Erythroblast (primary cell): ENCODE results near the gene ERGIC1.
A peak's percentile ranks its signal among the peaks of the same experiment; 100 is the strongest.

Experiments used
- DNase-seq, 2 experiments: peaks; one replicate each; lab custom pipeline; 2025; lab: John Stamatoyannopoulos, UW
- GATA1 ChIP-seq: IDR thresholded peaks from 2 replicates; pipeline ENCODE4 v1.6.1; 2011; ENCODE audit warnings: low read depth, mild to moderate bottlenecking, control low read depth, low read length, moderate library complexity
- POLR2A ChIP-seq: IDR thresholded peaks from 2 replicates; pipeline ENCODE4 v1.6.1; 2011; ENCODE audit warnings: mild to moderate bottlenecking, low read length

The ERGIC1 gene

DNA sequence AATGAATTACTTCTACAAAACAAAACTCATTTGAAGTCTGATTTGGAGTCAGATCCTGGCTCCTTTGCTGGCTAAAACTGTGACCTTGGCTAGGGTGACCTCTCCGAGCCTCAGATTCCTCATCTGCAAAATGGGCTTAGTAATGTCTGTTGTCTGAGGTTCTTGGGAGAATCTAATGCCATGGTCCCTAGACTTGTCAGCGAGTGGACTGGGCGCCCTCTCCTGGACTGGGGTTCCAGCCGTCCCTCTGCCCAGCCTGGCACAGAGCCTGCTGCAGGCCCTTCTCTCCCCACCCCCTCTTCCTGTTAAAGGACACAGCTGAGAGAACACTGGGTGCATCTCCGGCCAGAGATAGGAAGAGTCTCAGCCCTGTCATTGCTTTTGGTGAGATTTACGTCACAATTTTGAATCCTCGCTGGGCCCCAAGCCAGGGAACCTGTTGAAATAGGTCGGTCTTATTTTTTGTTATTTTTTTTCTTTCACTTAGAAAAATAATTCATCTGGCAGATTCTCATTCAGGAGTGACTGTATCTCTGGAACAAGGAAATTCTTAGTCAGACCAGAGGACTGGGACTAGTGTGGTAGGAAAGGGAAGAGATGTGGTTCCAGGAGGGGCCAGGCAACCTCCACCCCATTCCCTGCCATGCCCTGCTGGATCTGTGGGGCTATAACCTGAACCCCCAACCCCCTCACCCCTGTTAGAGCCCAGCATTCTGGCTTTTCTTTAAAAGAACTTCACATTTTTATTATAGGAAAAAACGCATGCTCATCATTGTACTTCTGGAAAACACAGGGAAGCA is 77.0 kb downstream of the ERGIC1 start:
- DNase-seq, result peak; percentile 63 to 65
- TF ChIP-seq GATA1 (no peak), POLR2A (no peak)

DNA sequence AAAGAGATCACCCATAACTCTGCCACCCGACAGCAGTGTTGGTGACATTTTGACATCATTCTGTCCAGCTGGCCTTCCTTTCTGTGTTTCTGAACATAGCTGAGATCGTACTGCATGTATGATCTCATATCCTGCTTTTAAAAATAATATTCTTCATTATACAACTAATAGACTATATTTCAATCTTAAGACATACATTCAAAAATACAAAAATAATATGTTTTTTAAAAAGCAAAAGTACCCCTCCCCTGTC is 77.5 kb downstream of the ERGIC1 start:
- TF ChIP-seq GATA1 (no peak), POLR2A (no peak)
- DNase-seq, result no peak

DNA sequence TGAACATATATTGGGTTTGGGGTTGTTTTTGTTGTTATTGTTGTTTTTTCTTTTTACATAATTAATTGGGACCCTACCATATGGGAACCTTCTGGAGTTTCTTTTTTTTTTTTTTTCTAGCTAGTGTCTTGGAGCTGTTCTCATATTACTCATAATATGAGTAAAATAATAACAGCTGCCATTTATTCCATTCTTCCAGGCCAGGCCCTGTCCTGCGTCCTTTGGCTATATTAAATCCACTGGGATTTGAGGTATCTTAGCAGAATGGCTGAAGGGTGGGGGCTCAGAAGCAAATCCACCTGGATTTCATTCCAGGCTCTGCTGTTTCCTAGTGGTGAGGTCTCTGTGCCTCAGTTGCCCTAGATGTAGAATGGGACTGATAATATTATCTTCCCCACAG is 77.9 kb downstream of the ERGIC1 start:
- no peak for DNase-seq
- TF ChIP-seq POLR2A (no peak), GATA1 (no peak)

DNA sequence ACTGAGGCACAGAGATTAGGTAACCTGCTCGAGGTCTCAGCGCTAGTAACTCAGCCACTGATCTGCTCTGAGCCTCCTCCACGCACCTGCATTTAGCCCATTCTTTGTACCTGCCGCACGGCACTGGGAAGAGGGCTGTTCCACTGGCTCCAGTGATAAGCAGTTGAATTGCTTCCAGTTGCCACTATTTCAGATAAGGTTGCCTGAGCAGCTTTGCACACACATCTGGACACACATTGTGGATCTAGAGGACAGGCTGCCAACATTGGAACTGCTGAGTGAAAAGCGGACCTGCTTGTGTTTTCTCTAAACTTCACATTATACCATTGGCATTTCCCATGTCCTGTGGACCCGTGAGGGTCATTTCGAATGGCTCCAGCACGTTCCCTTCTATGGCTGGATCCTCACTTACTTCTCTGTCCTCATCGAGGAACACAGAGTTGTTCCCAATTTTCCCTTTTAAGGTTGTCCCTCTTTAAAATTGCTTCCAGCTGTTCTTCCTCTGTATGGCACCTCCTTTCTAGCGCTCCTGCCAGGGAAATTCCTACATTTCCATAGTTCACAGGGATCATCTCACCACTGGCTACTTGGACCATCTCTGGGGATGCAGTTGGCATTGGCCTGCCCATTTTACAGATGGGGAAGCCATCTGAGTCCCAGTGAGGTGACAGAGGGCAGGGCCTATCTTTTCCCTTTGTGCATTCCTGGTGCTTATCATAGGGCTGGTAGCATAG is 79.2 kb downstream of the ERGIC1 start:
- TF ChIP-seq GATA1, result no peak
- TF ChIP-seq POLR2A, result no peak
- DNase-seq, result no peak

DNA sequence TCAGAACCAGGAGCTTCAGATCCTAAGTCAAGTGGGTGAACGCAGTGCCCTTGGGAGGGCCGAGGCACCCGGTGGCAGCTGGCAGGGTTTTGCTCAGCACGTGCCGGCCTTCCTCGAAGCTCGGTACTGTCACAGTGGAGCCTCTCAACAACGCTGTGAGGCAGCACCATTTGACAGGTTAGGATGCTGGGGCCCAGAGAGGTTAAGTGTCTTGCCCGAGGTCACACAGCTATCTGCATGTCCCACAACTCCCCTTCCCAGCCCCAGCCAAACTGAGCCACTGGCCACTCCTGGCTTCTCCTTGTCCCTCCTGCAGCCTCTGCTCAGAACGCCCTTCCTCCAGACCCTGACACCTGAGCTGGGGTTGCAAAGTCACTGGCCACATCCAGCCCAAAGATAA is 81.5 kb downstream of the ERGIC1 start:
- no peak for TF ChIP-seq GATA1
- TF ChIP-seq POLR2A, result no peak

DNA sequence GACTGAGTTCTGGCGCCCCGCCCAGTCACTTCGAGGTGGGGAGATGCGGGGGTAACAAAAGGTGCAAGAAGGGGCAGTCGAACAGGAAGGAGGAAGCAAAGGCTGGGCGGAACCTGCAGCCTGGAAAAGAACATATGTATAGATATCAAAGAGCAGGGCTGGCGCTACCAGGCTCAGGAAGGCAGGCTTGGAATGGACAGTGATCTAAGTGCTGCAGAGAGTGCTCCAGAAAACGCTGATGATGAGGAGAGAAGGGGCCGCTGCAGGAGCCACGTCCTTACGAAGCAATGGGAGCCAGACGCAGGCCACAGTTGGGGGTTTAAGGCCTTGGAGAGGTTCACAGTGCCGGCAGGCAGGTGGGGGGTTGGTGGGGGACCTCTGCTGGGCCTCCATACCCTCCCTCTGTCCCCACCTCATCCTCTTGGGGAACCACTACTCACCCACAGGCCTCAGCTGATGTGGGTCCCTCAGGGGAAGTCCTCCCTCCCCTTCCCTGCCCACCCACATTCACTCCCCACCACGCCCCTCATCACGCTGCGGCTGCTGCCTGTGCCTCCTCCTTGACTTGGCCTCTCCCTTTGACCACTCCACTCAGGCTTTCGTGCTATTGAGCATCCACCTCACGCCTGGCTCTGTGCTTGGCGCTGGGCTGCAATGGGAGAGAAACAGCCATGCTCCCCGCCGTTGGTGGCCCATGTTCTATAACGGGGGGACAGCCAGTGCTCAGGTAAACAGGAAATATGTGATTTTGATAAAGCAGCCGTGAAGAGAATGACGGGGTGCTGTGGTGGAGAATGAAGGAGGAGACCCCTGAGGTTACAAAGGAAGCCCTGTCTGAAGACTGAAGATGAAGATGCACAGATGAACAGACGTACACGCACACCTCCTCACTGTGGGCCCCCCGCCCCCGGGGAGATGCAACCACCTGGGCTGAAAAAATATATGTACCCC is 84.6 kb downstream of the ERGIC1 start:
- TF ChIP-seq POLR2A, result no peak
- no peak for DNase-seq

More for the DNA sequence above, 81.5 kb downstream of the ERGIC1 start:
- no peak for DNase-seq

DNA sequence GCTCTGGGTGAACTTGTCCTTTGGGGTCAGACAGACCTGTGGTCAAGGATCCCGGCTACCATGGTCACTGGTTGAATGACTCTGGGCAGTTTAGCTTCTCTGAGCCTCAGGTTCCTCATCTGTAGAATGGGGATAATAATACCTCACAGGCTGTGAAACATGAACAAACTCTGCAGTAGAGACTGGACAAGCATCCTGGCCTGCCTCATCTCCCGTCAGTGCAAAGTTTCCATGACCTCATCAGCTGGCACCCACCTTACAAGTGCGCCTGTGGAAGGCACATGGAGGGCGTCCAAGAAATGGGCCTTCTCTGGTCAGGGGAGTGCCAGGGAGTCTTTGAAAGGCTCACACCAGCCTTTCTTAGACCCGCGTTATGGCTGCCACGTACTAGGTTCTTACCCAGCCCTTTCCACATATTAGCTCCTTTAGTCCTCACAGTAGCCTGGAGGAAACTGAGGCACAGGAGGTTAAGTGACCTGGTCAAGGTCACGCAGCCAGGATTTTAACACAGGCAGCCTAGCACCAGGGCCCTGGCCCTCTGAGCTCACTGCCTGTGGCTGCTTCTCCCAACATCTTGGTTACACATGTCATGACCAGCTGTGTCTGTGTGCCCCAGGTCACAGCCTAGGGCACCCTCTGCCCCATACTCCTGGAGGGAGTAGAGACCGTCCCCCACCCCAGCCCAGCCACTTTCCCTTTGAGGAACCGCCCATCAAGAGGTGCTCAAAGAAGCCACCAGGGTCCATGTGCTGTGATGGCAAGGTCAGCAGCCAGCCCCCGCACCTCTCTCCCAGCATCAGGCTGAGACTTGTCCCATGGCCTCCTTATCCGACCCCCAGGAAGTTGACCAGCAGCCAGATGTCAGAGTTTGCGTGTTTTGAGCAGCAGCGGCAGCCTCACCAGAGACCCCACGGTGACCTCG is 85.7 kb downstream of the ERGIC1 start:
- DNase-seq, result no peak
- TF ChIP-seq POLR2A (no peak), GATA1 (no peak)

DNA sequence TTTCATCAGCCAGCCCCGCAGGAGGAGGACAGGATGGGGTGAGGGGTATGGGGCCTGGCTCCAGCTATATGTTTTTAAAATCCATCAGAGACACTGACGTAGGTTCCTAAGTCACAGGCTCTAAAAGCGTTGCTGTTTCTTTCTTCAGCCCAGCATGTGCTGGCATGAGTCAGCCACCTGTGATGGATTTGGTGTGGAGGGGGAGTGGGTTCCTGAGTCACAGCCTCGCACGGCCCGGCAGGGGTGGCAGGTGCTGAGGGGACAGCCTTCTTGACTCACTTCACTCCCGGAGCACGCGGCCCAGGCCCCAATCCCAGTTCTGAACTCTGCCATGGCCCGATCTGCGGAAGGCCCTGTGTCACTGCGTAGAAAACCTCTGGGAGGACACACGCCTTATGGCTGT is 86.4 kb downstream of the ERGIC1 start:
- no peak for TF ChIP-seq GATA1
- no peak for TF ChIP-seq POLR2A
- no peak for DNase-seq

DNA sequence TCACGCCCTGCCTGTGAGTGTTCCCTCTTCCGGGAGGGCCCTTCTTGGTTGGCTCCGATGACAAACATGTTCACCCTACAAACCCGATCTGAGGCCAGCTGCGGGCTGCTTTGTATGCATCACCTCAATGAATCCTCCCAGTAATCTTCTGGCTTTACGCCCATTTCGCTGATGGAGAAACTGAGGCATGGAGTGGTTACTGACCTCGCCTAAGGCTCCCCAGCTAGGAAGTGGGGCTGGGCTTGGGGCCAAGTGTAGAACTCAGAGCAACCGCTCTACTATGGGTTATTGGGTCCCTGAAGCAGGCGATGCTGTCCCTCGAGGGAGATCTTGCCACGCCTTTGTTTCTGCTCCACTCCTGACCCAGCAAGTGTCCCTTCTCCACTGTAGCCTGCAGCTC is 86.9 kb downstream of the ERGIC1 start:
- no peak for TF ChIP-seq POLR2A
- no peak for DNase-seq

DNA sequence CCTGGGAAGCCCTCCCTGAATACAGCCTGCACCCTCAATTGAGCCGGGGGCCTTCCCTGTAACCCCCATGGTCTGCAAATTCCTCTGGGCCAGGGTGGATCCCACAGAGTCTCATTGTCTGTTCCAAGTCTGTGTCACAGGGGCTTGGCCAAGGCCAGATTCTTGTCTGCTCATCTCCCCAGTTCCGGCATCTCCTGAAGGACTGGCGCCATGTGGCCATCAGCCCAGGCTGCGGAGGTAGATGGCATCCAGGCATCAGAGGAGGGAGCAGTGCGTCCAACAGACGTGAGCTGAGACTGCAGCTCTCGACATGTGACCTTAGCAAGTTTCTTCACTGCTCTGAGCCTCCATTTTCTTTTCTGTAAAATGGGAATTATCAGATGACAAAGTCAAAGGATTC is 87.9 kb downstream of the ERGIC1 start:
- TF ChIP-seq POLR2A (no peak), GATA1 (no peak)
- DNase-seq, result no peak

DNA sequence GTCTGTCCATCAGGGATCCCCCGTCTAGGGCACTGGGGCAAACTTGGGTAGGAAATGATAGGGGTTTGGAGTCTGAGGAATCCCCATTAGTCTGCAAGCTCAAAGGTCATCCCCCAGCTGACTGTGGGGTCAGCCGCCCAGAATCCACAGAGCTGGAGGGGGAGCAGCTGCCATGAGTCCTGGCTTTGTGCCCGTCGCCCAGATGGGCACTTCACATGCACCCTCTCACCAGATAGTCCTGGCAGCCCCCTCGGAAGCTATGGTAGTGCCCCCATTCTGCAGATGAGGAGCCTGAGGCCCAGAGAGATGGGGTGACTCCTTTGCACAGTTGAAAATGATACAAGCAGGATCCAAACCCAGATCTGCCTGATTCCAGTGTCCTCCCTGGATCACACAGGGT is 89.5 kb downstream of the ERGIC1 start:
- DNase-seq, result no peak
- no peak for TF ChIP-seq POLR2A

DNA sequence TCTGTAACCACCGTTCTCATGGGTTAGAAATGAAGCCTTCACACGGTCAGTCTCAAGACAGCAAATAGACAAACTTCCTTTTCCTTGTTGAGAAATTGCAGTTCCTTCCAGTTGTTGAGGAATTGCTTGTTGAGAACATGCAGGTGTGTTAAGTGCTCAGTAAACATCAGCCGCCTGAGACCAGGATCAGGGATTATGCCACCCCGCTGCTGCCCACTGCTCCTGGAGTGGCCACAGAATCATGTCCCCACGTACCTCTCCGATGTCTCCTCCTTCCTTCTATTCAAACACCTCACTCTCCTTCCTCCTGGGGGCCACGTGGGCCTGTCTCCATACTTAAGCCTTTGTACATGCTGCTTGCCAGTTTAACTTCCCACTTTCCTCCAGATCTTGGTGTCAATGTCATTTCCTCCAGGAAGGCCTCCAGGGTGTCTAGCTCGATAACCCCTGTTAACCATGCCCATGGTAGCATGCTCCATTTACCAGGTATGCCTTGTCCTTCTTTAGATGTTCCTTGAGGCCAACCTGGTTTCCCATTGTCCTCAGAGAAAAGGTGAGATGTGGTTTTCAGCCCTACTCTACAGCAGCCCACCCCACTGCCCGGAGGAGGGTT is 91.4 kb downstream of the ERGIC1 start:
- TF ChIP-seq POLR2A (no peak), GATA1 (no peak)
- no peak for DNase-seq

DNA sequence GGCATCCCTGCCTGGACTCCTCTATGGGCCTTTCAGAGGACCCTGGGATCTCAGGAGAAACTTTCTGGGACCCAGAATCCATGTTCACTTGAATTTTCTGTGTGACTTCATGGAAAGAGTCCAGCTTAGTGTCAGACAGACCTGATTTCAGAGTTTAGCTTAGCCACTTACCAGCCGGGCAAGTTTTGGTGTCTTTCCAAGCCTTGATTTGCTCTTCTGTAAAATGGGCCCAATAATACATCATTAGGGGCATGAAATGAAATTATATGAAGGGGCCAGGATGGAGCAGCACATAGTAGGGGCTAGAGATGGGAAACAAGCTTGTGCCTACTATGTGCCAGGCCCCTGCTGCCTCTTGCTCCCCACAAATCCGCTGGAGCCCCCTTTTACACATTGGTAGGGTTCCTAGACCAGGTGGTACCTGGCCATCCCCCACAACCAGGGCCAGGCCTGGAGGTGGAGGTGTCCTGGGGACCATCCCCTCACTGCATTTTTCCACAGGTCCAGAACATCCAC is 92.0 kb downstream of the ERGIC1 start:
- DNase-seq, result no peak
- no peak for TF ChIP-seq POLR2A
- no peak for TF ChIP-seq GATA1

DNA sequence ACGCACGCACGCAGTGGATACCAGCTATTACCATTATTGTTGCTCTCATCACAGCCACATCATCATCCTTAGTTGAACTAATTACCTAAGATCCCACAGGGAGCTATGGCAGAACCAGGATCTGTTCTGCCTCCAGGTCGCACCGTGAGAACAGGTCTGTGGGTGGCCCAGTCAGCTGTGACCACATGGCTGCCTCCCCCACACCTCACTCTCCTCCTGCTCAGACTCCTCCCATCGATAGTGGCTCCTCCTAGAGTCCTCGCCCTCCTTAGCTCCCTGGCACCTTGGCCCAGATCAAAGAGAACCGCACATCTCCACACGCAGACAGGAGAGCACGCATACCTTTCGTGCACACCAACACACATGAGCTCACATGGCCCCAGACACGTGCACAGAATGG is 92.7 kb downstream of the ERGIC1 start:
- no peak for DNase-seq
- TF ChIP-seq POLR2A (no peak), GATA1 (no peak)
